GM12872 (cell line): ENCODE measurements around the gene LTBP4.

Experiments used
- CTCF ChIP-seq: IDR thresholded peaks from 3 replicates; pipeline ENCODE4 v1.5.1; 2011; ENCODE audit warnings: low read depth, mild to moderate bottlenecking, low read length, moderate library complexity; ENCODE audit not compliant: insufficient read depth

Gene LTBP4

GRCh38 chr19:40588110-40588854, 12.9 kb upstream of the LTBP4 start:
- TF ChIP-seq CTCF, result no peak

DNA sequence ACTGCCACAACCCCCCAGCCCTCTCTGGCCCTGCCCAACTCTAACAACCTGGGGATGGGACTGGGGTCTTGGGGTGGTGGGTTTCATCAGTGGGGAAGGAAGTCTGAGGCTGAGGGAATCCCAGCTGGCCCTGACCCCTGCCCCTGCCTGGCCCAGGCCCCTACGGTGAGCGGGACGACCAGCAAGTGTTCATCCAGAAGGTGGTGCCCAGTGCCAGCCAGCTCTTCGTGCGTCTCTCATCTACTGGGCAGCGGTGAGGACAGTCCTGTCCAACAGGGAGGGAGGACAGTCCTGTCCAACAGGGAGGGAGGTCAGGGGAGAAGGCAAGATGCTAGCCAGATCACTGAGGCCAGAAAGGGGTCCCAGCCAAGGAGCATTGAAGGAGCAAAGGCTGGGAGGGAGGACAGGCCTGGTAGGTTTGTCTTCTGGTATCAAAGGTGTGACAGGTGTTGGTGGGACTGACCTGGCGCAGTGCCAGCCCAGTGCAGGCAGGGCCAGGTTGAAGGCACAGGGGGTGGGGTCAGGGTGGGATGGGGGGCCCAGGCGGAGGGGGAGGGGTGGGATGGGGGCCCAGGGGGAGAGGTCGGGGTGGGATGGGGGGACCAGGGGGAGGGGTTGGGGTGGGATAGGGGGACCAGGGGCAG, 12.1 kb upstream of the LTBP4 start:
- TF ChIP-seq CTCF, result no peak

DNA sequence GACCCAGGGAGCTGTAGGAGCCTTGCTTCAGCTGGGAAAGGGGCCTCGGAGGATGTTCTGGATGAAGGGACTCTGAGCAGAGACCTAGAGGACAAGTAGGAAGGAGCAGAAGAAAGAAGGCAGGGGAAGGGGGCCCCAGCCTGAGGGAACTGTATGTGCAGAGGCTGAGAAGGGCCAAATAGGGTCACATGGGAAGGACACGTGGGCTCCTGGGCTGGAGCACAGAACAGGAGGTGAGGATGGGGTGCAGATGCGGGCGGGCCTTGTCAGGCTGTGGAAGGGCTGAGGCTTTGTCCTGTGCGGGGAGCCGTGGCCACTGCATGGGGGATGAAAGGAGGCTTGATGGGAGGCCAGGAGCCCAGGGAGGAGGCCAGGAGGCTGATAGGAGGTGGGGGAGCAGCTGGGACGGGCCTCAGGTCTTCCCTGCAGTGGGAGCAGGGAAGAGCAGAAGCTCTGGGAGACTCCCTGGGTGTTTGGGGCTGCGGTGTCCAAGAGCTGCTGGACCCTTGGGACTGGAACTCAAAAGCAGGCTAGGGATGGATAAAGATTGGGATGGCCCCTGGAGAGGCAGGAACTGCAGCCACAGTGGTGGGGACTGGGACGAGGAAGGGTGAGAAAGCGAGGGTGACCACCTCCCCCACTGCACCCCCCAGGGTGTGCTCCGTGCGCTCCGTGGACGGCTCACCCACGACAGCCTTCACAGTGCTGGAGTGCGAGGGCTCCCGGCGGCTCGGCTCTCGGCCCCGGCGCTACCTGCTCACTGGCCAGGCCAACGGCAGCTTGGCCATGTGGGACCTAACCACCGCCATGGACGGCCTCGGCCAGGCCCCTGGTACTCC, 11.4 kb upstream of the LTBP4 start:
- TF ChIP-seq CTCF, result no peak

DNA sequence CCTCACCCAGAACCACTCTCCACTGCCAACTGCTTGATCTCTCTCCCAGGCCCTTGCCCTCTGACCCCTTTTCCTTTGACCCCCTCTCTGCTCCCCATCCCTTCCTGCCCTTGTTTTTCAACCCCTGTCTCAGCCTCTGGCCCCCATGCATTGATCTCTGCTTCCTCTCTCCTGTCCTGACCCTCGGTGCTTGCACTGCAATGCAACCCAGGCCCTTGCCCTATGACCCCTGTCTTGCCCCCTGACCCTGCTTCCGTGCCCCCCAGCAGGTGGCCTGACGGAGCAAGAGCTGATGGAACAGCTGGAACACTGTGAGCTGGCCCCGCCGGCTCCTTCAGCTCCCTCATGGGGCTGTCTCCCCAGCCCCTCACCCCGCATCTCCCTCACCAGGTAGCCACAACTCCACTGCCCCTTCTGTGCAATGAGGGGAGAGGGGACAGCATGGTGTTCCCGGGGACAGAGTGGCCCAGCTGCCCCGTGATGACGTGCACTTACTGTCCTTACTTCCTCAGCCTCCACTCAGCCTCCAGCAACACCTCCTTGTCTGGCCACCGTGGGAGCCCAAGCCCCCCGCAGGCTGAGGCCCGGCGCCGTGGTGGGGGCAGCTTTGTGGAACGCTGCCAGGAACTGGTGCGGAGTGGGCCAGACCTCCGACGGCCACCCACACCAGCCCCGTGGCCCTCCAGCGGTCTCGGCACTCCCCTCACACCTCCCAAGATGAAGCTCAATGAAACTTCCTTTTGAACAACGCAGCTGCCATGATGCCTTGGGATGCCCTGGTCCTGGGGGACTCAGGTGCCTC, 10.5 kb upstream of the LTBP4 start:
- no peak for TF ChIP-seq CTCF

- TF ChIP-seq CTCF, result no peak
Measured at GRCh38 chr19:40592170-40592569, 9.0 kb upstream of the LTBP4 start.

- TF ChIP-seq CTCF, result no peak
Measured at GRCh38 chr19:40594255-40594654, 6.9 kb upstream of the LTBP4 start.

DNA sequence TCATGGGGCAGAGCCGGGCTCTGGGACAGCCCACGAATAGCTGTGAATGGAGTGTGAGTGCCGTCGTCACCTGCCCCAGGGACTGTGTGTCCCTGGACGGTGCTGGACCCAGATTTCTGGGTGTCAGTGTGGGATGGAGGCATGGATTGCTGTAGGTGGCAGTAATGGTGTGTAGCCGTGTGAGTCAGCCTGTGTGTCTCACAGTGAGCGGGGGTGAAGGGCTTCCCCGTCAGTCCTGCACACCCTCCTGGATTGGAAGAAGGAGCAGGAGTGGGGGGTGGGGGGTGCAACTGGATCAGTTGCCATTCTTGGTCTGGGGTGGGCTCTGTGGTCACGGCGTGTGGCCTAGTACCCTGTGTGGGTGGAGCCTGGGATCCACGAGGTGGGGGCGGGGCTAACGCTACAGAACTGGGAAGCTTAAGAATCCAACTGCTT, 6.5 kb upstream of the LTBP4 start:
- TF ChIP-seq CTCF, result 0 out of 3 replicates have a peak, but pooled peaks have one; percentile 4
